Measurements from ENCODE around the gene ZNF546. TPM values are rescaled to one million over a fixed set of nuclear protein-coding genes. Genes with fewer than 3 reads are reported as not detected.

Gene ZNF546
- total and polyA plus RNA-seq, 2 donors (not counting 1 experiment from before 2014, with no cell fraction given): 1.8 to 15.7 TPM

DNA sequence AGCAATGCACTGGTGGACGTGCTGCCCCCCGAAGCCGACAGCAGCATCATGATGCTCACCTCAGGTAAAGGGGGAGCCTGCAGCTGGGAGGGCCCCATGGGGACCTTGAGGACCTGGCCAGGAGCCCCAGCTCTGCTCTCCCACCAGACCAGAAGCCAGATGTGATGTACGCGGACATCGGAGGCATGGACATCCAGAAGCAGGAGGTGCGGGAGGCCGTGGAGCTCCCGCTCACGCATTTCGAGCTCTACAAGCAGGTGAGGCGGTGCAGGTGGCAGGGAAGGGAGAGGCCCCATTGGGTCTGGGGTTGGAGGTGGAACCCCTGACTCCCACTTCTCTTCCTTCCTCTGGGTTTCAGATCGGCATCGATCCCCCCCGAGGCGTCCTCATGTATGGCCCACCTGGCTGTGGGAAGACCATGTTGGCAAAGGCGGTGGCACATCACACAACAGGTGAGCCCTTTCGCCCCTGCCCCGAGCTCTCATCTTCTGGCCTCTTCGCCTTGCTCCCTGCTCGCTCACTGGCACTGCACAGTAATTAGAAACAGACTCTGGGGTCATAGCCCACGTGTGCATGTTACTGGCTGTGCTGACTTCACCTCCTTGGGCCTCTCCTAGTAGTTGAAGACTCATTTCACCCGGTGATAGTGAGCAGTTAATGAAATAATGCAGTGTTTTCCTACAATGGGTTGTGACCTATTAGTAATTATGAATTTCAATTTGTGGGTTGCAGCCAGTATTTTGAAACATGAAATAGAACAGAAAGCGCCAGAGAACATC is 22.3 kb upstream of the ZNF546 start:
- Histone ChIP-seq H3K9ac (ENCODE audit: low read length) (no peak overlapping the region), H3K4me3 (ENCODE audit: control extremely low read depth in 1 of 5, extremely low read depth in 1 of 5, insufficient read depth in 1 of 5, low read depth in 2 of 5, low read length in 4 of 5) (no peak overlapping the region), H3K27me3 (replicated peaks in 1 of 4; ENCODE audit: control extremely low read depth in 1 of 4, control insufficient read depth in 3 of 4, insufficient read depth in 4 of 4, low read length in 3 of 4) (no peaks in the 10 kb centered on the region), H3K36me3 (replicated peaks in 1 of 2; ENCODE audit: control extremely low read depth in 1 of 2, control insufficient read depth in 1 of 2, extremely low read depth in 1 of 2, insufficient read depth in 2 of 2, low read length in 1 of 2) (peaks cover 6 to 57% of the 10 kb centered on the region in 2 experiments), H3K79me2 (ENCODE audit: control insufficient read depth, insufficient read depth, low read length) (peaks cover 36% of the 10 kb centered on the region), H3K4me2 (replicated peaks; ENCODE audit: low read depth, low read length, poor library complexity, severe bottlenecking) (no peak overlapping the region), H3K9me3 (ENCODE audit: control extremely low read depth in 1 of 3, control insufficient read depth in 2 of 3, insufficient read depth in 1 of 3, low read length in 2 of 3) (no peaks in the 10 kb centered on the region), H3K4me1 (ENCODE audit: control insufficient read depth in 2 of 2, insufficient read depth in 2 of 2, low read length in 2 of 2) (peaks cover 15 to 21% of the 10 kb centered on the region in 2 donors), H2AFZ (ENCODE audit: insufficient read depth, low read depth, low read length, poor library complexity, severe bottlenecking) (no peak overlapping the region), H4K20me1 (ENCODE audit: control insufficient read depth, insufficient read depth, low read length, poor library complexity, severe bottlenecking) (peaks cover 14% of the 10 kb centered on the region), H3K27ac (ENCODE audit: low read length in 2 of 2) (no peak overlapping the region)
- WGBS (ENCODE audit: insufficient coverage): 98% methylated on average over 18 of the region's 24 CpGs
- TF ChIP-seq, protein P1, sequence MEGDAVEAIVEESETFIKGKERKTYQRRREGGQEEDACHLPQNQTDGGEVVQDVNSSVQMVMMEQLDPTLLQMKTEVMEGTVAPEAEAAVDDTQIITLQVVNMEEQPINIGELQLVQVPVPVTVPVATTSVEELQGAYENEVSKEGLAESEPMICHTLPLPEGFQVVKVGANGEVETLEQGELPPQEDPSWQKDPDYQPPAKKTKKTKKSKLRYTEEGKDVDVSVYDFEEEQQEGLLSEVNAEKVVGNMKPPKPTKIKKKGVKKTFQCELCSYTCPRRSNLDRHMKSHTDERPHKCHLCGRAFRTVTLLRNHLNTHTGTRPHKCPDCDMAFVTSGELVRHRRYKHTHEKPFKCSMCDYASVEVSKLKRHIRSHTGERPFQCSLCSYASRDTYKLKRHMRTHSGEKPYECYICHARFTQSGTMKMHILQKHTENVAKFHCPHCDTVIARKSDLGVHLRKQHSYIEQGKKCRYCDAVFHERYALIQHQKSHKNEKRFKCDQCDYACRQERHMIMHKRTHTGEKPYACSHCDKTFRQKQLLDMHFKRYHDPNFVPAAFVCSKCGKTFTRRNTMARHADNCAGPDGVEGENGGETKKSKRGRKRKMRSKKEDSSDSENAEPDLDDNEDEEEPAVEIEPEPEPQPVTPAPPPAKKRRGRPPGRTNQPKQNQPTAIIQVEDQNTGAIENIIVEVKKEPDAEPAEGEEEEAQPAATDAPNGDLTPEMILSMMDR (IDR thresholded peaks at IDR 0.05): no peak
- TF ChIP-seq EZH2 (IDR thresholded peaks at IDR 0.05; ENCODE audit: borderline replicate concordance, insufficient read depth, low read depth, low read length, poor library complexity, severe bottlenecking): no peak
- no peak overlapping the region for H3K27ac Mint-ChIP-seq
- peaks cover 32% of the 10 kb centered on the region for H3K4me1 Mint-ChIP-seq
- H3K27me3 Mint-ChIP-seq: no peaks in the 10 kb centered on the region
- intact Hi-C loops (cut with micrococcal nuclease): loop anchor here (5.0 kb wide), 1 partner anchor 92 kb away; no protein-coding TSS in a partner anchor
- H3K4me3 Mint-ChIP-seq: no peak overlapping the region
- ATAC-seq (ENCODE audit: low read depth) (no peak), DNase-seq (no peak)
- CTCF ChIA-PET: no interaction called here
- POLR2A ChIA-PET: no interaction called here
- no peaks in the 10 kb centered on the region for H3K9me3 Mint-ChIP-seq (ENCODE audit: insufficient read depth)

DNA sequence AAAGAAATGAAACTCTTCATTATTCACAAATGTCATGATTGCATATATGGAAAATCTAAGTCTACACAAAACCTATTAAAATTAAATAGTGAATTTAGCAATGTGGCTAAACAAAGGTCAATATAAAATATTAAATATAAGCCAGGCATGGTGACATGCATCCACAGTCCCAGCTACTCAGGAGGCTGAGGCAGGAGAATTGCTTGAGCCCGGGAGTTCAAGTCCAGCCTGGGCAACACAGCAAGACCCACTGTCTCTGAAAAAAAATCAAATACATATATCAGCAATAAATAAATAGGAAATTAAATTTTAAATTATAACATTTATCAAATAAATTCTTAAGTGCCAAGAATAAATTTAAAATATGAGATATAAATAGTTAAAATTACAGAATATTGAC is 14.0 kb upstream of the ZNF546 start:
- Histone ChIP-seq H3K4me3 (ENCODE audit: control extremely low read depth in 1 of 5, extremely low read depth in 1 of 5, insufficient read depth in 1 of 5, low read depth in 2 of 5, low read length in 4 of 5) (no peak overlapping the region), H4K20me1 (ENCODE audit: control insufficient read depth, insufficient read depth, low read length, poor library complexity, severe bottlenecking) (peaks cover 4% of the 10 kb centered on the region), H3K79me2 (ENCODE audit: control insufficient read depth, insufficient read depth, low read length) (peaks cover 37% of the 10 kb centered on the region), H3K27me3 (replicated peaks in 1 of 4; ENCODE audit: control extremely low read depth in 1 of 4, control insufficient read depth in 3 of 4, insufficient read depth in 4 of 4, low read length in 3 of 4) (no peaks in the 10 kb centered on the region), H3K4me2 (replicated peaks; ENCODE audit: low read depth, low read length, poor library complexity, severe bottlenecking) (no peak overlapping the region), H2AFZ (ENCODE audit: insufficient read depth, low read depth, low read length, poor library complexity, severe bottlenecking) (no peak overlapping the region), H3K9me3 (ENCODE audit: control extremely low read depth in 1 of 3, control insufficient read depth in 2 of 3, insufficient read depth in 1 of 3, low read length in 2 of 3) (peaks cover 11 to 23% (median 13%) of the 10 kb centered on the region in 3 donors), H3K27ac (ENCODE audit: low read length in 2 of 2) (no peak overlapping the region), H3K4me1 (ENCODE audit: control insufficient read depth in 2 of 2, insufficient read depth in 2 of 2, low read length in 2 of 2) (no peaks in the 10 kb centered on the region), H3K36me3 (replicated peaks in 1 of 2; ENCODE audit: control extremely low read depth in 1 of 2, control insufficient read depth in 1 of 2, extremely low read depth in 1 of 2, insufficient read depth in 2 of 2, low read length in 1 of 2) (peaks cover 15 to 44% of the 10 kb centered on the region in 2 experiments), H3K9ac (ENCODE audit: low read length) (no peak overlapping the region)
- no peak for TF ChIP-seq EZH2 (IDR thresholded peaks at IDR 0.05; ENCODE audit: borderline replicate concordance, insufficient read depth, low read depth, low read length, poor library complexity, severe bottlenecking)
- TF ChIP-seq, protein P1 (IDR thresholded peaks at IDR 0.05): no peak
- no peak for DNase-seq
- intact Hi-C loops (cut with micrococcal nuclease): no loop called here
- CTCF ChIA-PET: no interaction called here
- POLR2A ChIA-PET: no interaction called here
- Mint-ChIP-seq H3K9me3 (ENCODE audit: insufficient read depth) (peaks cover 22% of the 10 kb centered on the region), H3K4me3 (no peak overlapping the region), H3K27ac (no peak overlapping the region), H3K4me1 (peaks cover 4% of the 10 kb centered on the region), H3K27me3 (no peaks in the 10 kb centered on the region)
- WGBS (ENCODE audit: insufficient coverage): no CpG with 5 or more reads among the region's 1 CpG
- ATAC-seq (ENCODE audit: low read depth): no peak
